ENCODE measurements around the gene CHMP6.

DNA sequence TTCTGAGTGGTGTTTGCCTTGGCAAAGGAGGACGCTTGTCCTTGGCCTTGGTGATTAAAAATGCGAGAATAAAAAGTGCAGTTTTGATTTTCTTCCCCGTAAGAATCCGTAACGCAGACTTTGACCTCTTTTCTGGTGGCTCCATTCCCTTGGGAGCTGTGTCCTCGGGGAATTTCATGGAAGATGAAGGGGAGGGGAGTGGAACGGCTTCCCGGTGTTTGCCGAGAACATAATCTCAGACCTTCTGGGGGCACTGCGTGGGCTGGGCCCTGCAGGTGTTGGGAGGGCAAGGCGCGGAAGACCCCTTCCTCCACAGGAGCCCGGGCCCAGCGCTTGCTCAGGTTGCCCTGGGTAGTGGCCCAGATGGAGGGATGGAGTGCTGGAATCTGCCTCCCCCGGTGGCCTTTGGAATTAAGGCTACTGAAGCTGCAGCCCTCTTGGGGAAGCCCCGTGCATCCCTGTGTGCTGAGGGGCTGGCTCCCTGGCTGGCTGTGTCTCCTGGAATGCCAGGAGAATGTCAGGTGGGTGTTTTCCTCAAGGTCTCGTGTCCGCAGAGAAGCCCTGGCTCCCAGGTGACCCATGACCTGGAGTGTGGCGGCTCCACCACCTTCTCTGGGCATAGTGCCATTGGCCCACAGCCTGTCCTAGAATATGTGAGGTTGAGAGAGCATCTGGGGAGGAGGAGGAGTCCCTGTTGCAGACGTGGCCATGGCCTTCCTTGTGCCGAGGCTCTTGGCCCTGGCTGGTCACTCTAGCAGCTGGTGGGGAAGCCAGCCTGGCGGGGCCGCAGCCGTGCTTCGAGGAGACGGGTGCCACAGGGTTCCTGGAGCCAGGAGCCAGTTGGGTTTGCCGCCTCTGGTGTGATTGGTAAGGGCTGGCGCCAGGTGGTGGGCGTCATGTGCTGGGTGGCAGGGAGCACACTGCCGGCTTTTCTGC, 46.4 kb downstream of the CHMP6 start:
- peak in 1 of 6 experiments; percentile 12 for TF ChIP-seq CTCF (IDR thresholded peaks at IDR 0.05)
- no peak for TF ChIP-seq POLR2A (IDR thresholded peaks at IDR 0.05)
